GM23338 (cell line): ENCODE results near the gene ZNF275. TPM values are rescaled to one million over a fixed set of nuclear protein-coding genes. Genes with fewer than 3 reads are reported as not detected.

Experiments
- ATAC-seq: fragments of 200-7000 bp; cut with Tn5 transposase; 3 replicates; pipeline ENCODE4 v1.9.1; 2020
- DNase-seq: peaks from one replicate; pipeline ENCODE4 v3.0.0-alpha.2; 2015; ENCODE audit warnings: low spot score
- H2AFZ ChIP-seq: fragments of 200-600 bp; sonication (generic); 2 replicates; pipeline ENCODE4 v1.8.0; 2016; ENCODE audit warnings: antibody characterized with exemption, mild to moderate bottlenecking, moderate library complexity
- H3F3A ChIP-seq: fragments of 200-600 bp; sonication (generic); replicated peaks from 2 replicates; pipeline ENCODE4 v1.8.0; 2017; ENCODE audit warnings: antibody characterized with exemption, mixed run types, low read depth
- H3K27ac ChIP-seq: fragments of 200-600 bp; sonication (generic); 2 replicates; pipeline ENCODE4 v1.6.1; 2016; ENCODE audit warnings: low read depth
- H3K27me3 ChIP-seq: fragments of 200-600 bp; sonication (generic); 2 replicates; pipeline ENCODE4 v1.8.0; 2016; ENCODE audit warnings: mild to moderate bottlenecking, mixed run types, moderate library complexity; ENCODE audit not compliant: insufficient read depth
- H3K36me3 ChIP-seq: fragments of 200-600 bp; sonication (generic); 2 replicates; pipeline ENCODE4 v1.8.0; 2016; ENCODE audit warnings: mild to moderate bottlenecking; ENCODE audit not compliant: insufficient read depth
- H3K4me1 ChIP-seq: fragments of 200-600 bp; sonication (generic); 2 replicates; pipeline ENCODE4 v1.8.0; 2016; ENCODE audit warnings: mild to moderate bottlenecking, moderate library complexity; ENCODE audit not compliant: insufficient read depth
- H3K4me2 ChIP-seq: fragments of 200-600 bp; sonication (generic); 2 replicates; pipeline ENCODE4 v1.7.1; 2017; ENCODE audit warnings: mixed run types
- H3K4me3 ChIP-seq: fragments of 200-600 bp; sonication (generic); 2 replicates; pipeline ENCODE4 v1.6.1; 2016; ENCODE audit warnings: mixed run types
- H3K79me2 ChIP-seq: fragments of 200-600 bp; sonication (generic); replicated peaks from 2 replicates; pipeline ENCODE4 v1.8.0; 2017; ENCODE audit warnings: mild to moderate bottlenecking; ENCODE audit not compliant: insufficient read depth
- H3K9me2 ChIP-seq: fragments of 200-600 bp; sonication (generic); 2 replicates; pipeline ENCODE4 v1.8.0; 2017; ENCODE audit not compliant: insufficient read depth
- H4K20me1 ChIP-seq: fragments of 200-600 bp; sonication (generic); replicated peaks from 2 replicates; pipeline ENCODE4 v1.8.0; 2017; ENCODE audit warnings: mild to moderate bottlenecking; ENCODE audit not compliant: insufficient read depth
- H3K27ac Mint-ChIP-seq: 2 replicates; pipeline ENCODE4 v1.8.0; 2020; ENCODE audit warnings: inconsistent platforms, mild to moderate bottlenecking, moderate library complexity, mixed read lengths
- H3K27me3 Mint-ChIP-seq: 3 replicates; pipeline ENCODE4 v1.8.0; 2022; ENCODE audit warnings: low read depth, mild to moderate bottlenecking, moderate library complexity, mixed read lengths, inconsistent platforms; ENCODE audit not compliant: insufficient read depth, poor library complexity
- H3K36me3 Mint-ChIP-seq: 3 replicates; pipeline ENCODE4 v1.8.0; 2021; ENCODE audit warnings: low read depth, mild to moderate bottlenecking, inconsistent platforms, moderate library complexity, mixed read lengths
- H3K4me1 Mint-ChIP-seq: 3 replicates; pipeline ENCODE4 v1.8.0; 2020; ENCODE audit warnings: mild to moderate bottlenecking, inconsistent platforms, mixed read lengths
- H3K4me3 Mint-ChIP-seq: 3 replicates; pipeline ENCODE4 v1.8.0; 2021; ENCODE audit warnings: moderate library complexity, mild to moderate bottlenecking, inconsistent platforms, mixed read lengths
- H3K9me3 Mint-ChIP-seq: 3 replicates; pipeline ENCODE4 v1.8.0; 2020; ENCODE audit warnings: moderate library complexity, mild to moderate bottlenecking, inconsistent platforms, mixed read lengths
- CREB1 ChIP-seq: fragments of 250-450 bp; sonication (Bioruptor Pico); IDR thresholded peaks from 2 replicates; pipeline ENCODE4 v1.5.0; 2020; ENCODE audit warnings: low read depth, mild to moderate bottlenecking, moderate library complexity
- JUNB ChIP-seq: IDR thresholded peaks from one replicate; pipeline ENCODE4 v1.6.1; 2016; ENCODE audit warnings: antibody characterized with exemption; ENCODE audit not compliant: unreplicated experiment
- REST ChIP-seq: IDR thresholded peaks from one replicate; pipeline ENCODE4 v1.6.1; 2018; ENCODE audit warnings: antibody characterized with exemption; ENCODE audit not compliant: unreplicated experiment
- STAT1 ChIP-seq: IDR thresholded peaks from one replicate; pipeline ENCODE4 v1.6.1; 2016; ENCODE audit warnings: antibody characterized with exemption; ENCODE audit not compliant: unreplicated experiment
- ZNF114 ChIP-seq: fragments of 250-450 bp; sonication (Bioruptor Pico); IDR thresholded peaks from 2 replicates; pipeline ENCODE4 v1.5.0; 2020; ENCODE audit warnings: mild to moderate bottlenecking, moderate library complexity
- ZNF331 ChIP-seq: fragments of 250-450 bp; sonication (Bioruptor Pico); IDR thresholded peaks from 2 replicates; pipeline ENCODE4 v1.5.0; 2020; ENCODE audit warnings: low read depth, mild to moderate bottlenecking, moderate library complexity
- polyA plus RNA-seq: library from polyadenylated mRNA; unstranded; fragments of >200 nt; fragmentation: Nextera tagmentation; extraction: Ambion mirVana; gene quantifications from 2 replicates; pipeline ENCODE4 v1.2.1, GENCODE V29; 2016
- total RNA-seq: library from RNA; depleted of rRNA; stranded (reverse); fragments of >200 nt; shearing (Covaris generic); gene quantifications from 2 replicates; pipeline ENCODE4 v1.2.3, GENCODE V29; 2014

Gene ZNF275
- total and polyA plus RNA-seq, 2 experiments from 2014 or later: 3.2 to 12.3 TPM

- TF ChIP-seq CREB1 (CRISPR knock-in tag) (no peak), STAT1 (no peak)
Measured at GRCh38 chrX:153386097-153386496, 52.1 kb downstream of the ZNF275 start (continued).

- Histone ChIP-seq H3K9me2 (no peaks in the 10 kb centered on the region), H3F3A (no peaks in the 10 kb centered on the region), H3K27me3 (no peaks in the 10 kb centered on the region), H3K36me3 (no peaks in the 10 kb centered on the region), H3K4me3 (no peak overlapping the region), H4K20me1 (no peaks in the 10 kb centered on the region), H3K27ac (no peak overlapping the region), H3K79me2 (no peaks in the 10 kb centered on the region), H3K4me2 (no peak overlapping the region), H3K4me1 (no peaks in the 10 kb centered on the region), H2AFZ (no peak overlapping the region)
- DNase-seq (no peak), ATAC-seq (no peak)
- Mint-ChIP-seq H3K36me3 (no peaks in the 10 kb centered on the region), H3K27ac (no peak overlapping the region), H3K4me3 (no peak overlapping the region), H3K27me3 (no peaks in the 10 kb centered on the region), H3K4me1 (no peaks in the 10 kb centered on the region), H3K9me3 (no peaks in the 10 kb centered on the region)
- TF ChIP-seq REST (no peak), STAT1 (no peak), ZNF114 (CRISPR knock-in tag) (no peak), JUNB (no peak), ZNF331 (CRISPR knock-in tag) (no peak)
Measured at GRCh38 chrX:153387345-153387744, 53.4 kb downstream of the ZNF275 start.

DNA sequence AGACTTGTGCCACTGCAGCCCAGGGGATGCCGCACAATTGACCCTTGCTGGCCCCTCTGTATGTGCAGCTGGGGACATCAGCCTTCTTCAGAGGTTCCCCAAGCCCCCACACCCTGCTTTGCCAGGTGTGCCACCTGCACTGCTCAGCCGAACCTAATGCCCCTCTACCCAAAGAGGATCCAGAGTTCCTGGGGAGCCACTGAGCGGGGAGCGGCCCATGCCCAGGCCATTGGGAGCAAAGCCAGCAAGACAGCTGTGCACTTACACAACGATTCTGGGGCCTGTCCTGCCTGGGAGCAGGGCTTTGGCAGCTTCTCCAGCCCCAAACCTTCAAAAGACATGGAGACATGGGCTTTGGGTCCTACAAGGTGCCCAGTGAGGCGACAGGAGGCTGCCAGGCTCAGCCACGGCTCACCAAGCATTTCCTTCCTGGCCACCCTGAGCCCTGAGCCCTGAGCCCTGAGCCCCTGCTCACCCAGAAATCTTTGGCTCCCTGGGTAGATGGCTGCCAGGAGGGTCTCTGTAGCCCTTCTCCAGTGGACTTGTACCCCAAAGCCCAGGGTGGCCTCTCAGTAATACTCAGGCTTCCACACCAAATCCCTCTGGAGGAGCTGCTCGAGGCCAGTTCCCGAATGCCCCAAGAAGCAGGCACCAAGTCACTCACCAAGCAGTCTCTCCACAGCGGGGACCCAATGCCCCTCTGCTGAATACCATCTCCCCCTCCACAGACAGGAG, 54.2 kb downstream of the ZNF275 start:
- Histone ChIP-seq H3K27ac (no peak overlapping the region), H3K79me2 (no peaks in the 10 kb centered on the region), H2AFZ (no peak overlapping the region), H3K4me1 (no peaks in the 10 kb centered on the region), H4K20me1 (no peaks in the 10 kb centered on the region), H3K4me3 (no peak overlapping the region), H3K4me2 (no peak overlapping the region), H3K9me2 (no peaks in the 10 kb centered on the region), H3K36me3 (no peaks in the 10 kb centered on the region), H3F3A (no peaks in the 10 kb centered on the region), H3K27me3 (no peaks in the 10 kb centered on the region)
- DNase-seq (no peak), ATAC-seq (no peak)
- H3K36me3 Mint-ChIP-seq: no peaks in the 10 kb centered on the region
- H3K4me1 Mint-ChIP-seq: no peaks in the 10 kb centered on the region
- no peaks in the 10 kb centered on the region for H3K27me3 Mint-ChIP-seq
- no peaks in the 10 kb centered on the region for H3K9me3 Mint-ChIP-seq
- no peak overlapping the region for H3K27ac Mint-ChIP-seq
- no peak overlapping the region for H3K4me3 Mint-ChIP-seq
- TF ChIP-seq REST: no peak
